ENCODE results near the gene STK17A.
"Not testable (repeated sequence)": the region's sequence is repeated elsewhere in the genome, so short reads cannot be mapped to it uniquely, and the experiment has no call there.

The STK17A gene

GRCh38 chr7:43586251-43586900 is 3.5 kb downstream of the STK17A start:
- Histone ChIP-seq H3K9ac (ENCODE audit: low read length) (no peak overlapping the region), H3K9me3 (ENCODE audit: control insufficient read depth, low read length) (no peaks in the 10 kb centered on the region), H3K4me1 (ENCODE audit: control insufficient read depth, insufficient read depth, low read length) (peaks cover 35% of the 10 kb centered on the region), H3K4me3 (ENCODE audit: low read length) (peak overlapping the region; percentile 89), H3K36me3 (ENCODE audit: control insufficient read depth, insufficient read depth, low read length, severe bottlenecking) (no peaks in the 10 kb centered on the region), H3K27me3 (replicated peaks; ENCODE audit: control insufficient read depth, insufficient read depth, low read length) (no peaks in the 10 kb centered on the region)
- DNase-seq (ENCODE audit: low read depth) = peak; percentile 40

DNA sequence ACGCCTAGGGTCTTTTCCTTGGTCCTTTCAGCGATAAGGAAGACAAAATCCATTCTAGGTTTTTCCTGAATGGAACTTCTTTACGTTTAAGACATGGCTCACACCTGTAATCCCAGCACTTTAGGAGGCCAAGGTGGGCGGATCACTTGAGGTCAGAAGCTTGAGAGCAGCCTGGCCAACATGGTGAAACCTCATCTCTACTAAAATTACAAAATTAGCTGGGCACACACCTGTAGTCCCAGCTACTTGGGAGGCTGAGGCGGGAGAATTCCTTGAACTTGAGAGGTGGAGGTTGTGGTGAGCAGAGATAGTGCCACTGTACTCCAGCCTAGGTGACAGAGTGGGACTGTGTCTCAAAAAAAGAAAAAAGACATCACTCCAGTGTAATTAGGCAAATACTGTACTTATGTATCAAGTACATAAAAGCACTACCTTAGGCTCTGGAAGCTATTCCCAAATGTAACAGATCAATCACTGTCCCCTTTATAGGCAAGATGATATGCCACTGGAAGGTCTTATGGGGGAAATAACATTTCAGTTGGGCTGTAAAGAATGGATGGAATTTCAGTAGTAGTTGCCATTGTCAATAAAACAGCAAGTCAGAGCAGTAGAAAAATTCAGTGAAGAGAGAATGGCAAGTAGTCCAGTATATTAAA is 5.7 kb downstream of the STK17A start:
- Histone ChIP-seq H3K4me1 (ENCODE audit: control insufficient read depth, insufficient read depth, low read length) (peaks cover 44% of the 10 kb centered on the region), H3K36me3 (ENCODE audit: control insufficient read depth, insufficient read depth, low read length, severe bottlenecking) (no peaks in the 10 kb centered on the region), H3K4me3 (ENCODE audit: low read length) (no peak overlapping the region), H3K27me3 (replicated peaks; ENCODE audit: control insufficient read depth, insufficient read depth, low read length) (no peaks in the 10 kb centered on the region), H3K9me3 (ENCODE audit: control insufficient read depth, low read length) (no peaks in the 10 kb centered on the region), H3K9ac (ENCODE audit: low read length) (no peak overlapping the region)
- DNase-seq (ENCODE audit: low read depth) = no peak

GRCh38 chr7:43589133-43589478 is 6.2 kb downstream of the STK17A start:
- no peaks in the 10 kb centered on the region for H3K27me3 ChIP-seq (replicated peaks; ENCODE audit: control insufficient read depth, insufficient read depth, low read length)
- peaks cover 44% of the 10 kb centered on the region for H3K4me1 ChIP-seq (ENCODE audit: control insufficient read depth, insufficient read depth, low read length)
- no peaks in the 10 kb centered on the region for H3K9me3 ChIP-seq (ENCODE audit: control insufficient read depth, low read length)
- no peak overlapping the region for H3K9ac ChIP-seq (ENCODE audit: low read length)
- H3K36me3 ChIP-seq (ENCODE audit: control insufficient read depth, insufficient read depth, low read length, severe bottlenecking) = no peaks in the 10 kb centered on the region
- no peak for DNase-seq (ENCODE audit: low read depth)
- no peak overlapping the region for H3K4me3 ChIP-seq (ENCODE audit: low read length)

GRCh38 chr7:43589728-43590127 is 6.8 kb downstream of the STK17A start:
- DNase-seq (ENCODE audit: low read depth) = no peak
- H3K36me3 ChIP-seq (ENCODE audit: control insufficient read depth, insufficient read depth, low read length, severe bottlenecking) = no peaks in the 10 kb centered on the region
- H3K4me3 ChIP-seq (ENCODE audit: low read length) = no peak overlapping the region
- peaks cover 41% of the 10 kb centered on the region for H3K4me1 ChIP-seq (ENCODE audit: control insufficient read depth, insufficient read depth, low read length)
- H3K9me3 ChIP-seq (ENCODE audit: control insufficient read depth, low read length) = no peaks in the 10 kb centered on the region
- H3K9ac ChIP-seq (ENCODE audit: low read length) = no peak overlapping the region
- H3K27me3 ChIP-seq (replicated peaks; ENCODE audit: control insufficient read depth, insufficient read depth, low read length) = no peaks in the 10 kb centered on the region

DNA sequence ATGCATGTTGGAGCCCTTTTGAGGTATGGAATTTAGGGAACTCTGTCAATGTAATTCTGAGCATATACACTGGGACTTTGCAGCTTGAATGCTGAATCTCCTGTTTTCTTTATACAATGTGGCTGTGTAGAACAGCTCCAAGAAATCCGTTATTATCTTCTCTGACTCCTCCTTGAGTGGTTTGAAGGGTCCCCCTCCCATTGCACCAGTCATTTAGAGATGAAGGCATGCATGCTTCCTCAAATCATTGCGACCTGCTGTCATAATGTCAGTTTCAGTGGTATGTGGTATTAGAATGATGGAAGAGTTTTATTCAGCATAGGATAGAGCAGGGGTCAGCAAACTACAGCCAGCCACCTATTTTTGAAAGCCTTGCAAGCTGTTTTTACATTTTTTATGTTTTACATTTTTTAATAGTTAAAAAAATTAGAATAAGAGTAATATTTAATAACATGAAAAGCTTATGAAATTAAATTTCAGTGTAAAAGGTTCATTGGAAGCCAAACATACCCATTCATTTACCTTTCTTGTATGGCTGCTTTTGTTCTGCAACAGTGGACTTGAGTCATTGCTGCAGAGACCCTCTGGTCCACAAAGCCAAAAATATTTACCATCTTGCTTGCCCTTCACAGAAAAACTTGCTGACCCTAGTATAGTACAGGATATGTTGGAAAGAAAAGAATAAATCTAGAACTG is 8.1 kb downstream of the STK17A start:
- H3K9me3 ChIP-seq (ENCODE audit: control insufficient read depth, low read length) = no peaks in the 10 kb centered on the region
- no peak for DNase-seq (ENCODE audit: low read depth)
- H3K9ac ChIP-seq (ENCODE audit: low read length) = no peak overlapping the region
- H3K4me1 ChIP-seq (ENCODE audit: control insufficient read depth, insufficient read depth, low read length) = peaks cover 31% of the 10 kb centered on the region
- no peak overlapping the region for H3K4me3 ChIP-seq (ENCODE audit: low read length)
- H3K27me3 ChIP-seq (replicated peaks; ENCODE audit: control insufficient read depth, insufficient read depth, low read length) = no peaks in the 10 kb centered on the region
- H3K36me3 ChIP-seq (ENCODE audit: control insufficient read depth, insufficient read depth, low read length, severe bottlenecking) = peaks cover 3% of the 10 kb centered on the region

DNA sequence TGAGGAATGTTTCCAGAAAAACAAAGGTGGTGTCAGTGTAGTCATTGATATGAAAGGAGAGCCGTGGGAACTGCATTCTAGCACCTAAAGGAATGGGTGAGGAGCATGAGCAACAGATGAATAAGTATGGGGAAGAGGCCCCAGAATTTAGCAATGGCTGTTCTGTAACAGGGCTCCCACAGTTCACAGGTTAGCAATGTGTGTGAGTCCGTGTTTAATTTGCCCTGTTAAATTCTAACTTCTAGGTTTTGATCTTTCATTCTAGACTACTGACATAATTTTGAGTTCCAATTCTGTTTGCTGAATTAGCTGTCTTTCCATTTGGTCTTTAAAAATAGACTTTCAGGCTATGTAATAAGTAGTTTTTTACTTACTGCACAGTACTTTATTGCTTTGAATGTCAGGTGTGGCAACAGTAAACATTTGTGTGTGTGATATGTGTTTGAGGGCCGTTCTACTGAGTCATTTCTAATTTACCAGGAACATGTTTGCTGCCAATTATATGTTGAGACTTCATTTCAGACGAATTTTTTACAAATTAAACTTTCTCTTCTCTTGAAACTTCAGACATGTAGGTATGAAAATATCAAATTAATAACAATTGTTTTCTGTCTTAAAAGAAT is 8.8 kb downstream of the STK17A start:
- no peaks in the 10 kb centered on the region for H3K27me3 ChIP-seq (replicated peaks; ENCODE audit: control insufficient read depth, insufficient read depth, low read length)
- peak; percentile 31 for DNase-seq (ENCODE audit: low read depth)

GRCh38 chr7:43592326-43592725 is 9.4 kb downstream of the STK17A start:
- Histone ChIP-seq H3K9me3 (ENCODE audit: control insufficient read depth, low read length) (no peaks in the 10 kb centered on the region), H3K4me3 (ENCODE audit: low read length) (no peak overlapping the region), H3K36me3 (ENCODE audit: control insufficient read depth, insufficient read depth, low read length, severe bottlenecking) (peaks cover 14% of the 10 kb centered on the region), H3K9ac (ENCODE audit: low read length) (no peak overlapping the region), H3K27me3 (replicated peaks; ENCODE audit: control insufficient read depth, insufficient read depth, low read length) (no peaks in the 10 kb centered on the region), H3K4me1 (ENCODE audit: control insufficient read depth, insufficient read depth, low read length) (peaks cover 21% of the 10 kb centered on the region)
- DNase-seq (ENCODE audit: low read depth) = no peak

More for the DNA sequence above, 8.8 kb downstream of the STK17A start:
- peaks cover 8% of the 10 kb centered on the region for H3K36me3 ChIP-seq (ENCODE audit: control insufficient read depth, insufficient read depth, low read length, severe bottlenecking)
- peaks cover 27% of the 10 kb centered on the region for H3K4me1 ChIP-seq (ENCODE audit: control insufficient read depth, insufficient read depth, low read length)
- no peak overlapping the region for H3K9ac ChIP-seq (ENCODE audit: low read length)
- no peak overlapping the region for H3K4me3 ChIP-seq (ENCODE audit: low read length)
- H3K9me3 ChIP-seq (ENCODE audit: control insufficient read depth, low read length) = no peaks in the 10 kb centered on the region

- H3K27me3 ChIP-seq (replicated peaks; ENCODE audit: control insufficient read depth, insufficient read depth, low read length) = no peaks in the 10 kb centered on the region
- no peak overlapping the region for H3K9ac ChIP-seq (ENCODE audit: low read length)
- H3K4me1 ChIP-seq (ENCODE audit: control insufficient read depth, insufficient read depth, low read length) = peaks cover 18% of the 10 kb centered on the region
- DNase-seq (ENCODE audit: low read depth) = no peak
- peaks cover 21% of the 10 kb centered on the region for H3K36me3 ChIP-seq (ENCODE audit: control insufficient read depth, insufficient read depth, low read length, severe bottlenecking)
- H3K4me3 ChIP-seq (ENCODE audit: low read length) = no peak overlapping the region
- no peaks in the 10 kb centered on the region for H3K9me3 ChIP-seq (ENCODE audit: control insufficient read depth, low read length)
Measured at GRCh38 chr7:43593010-43593409, 10.1 kb downstream of the STK17A start.

- H3K9ac ChIP-seq (ENCODE audit: low read length) = no peak overlapping the region
- peaks cover 31% of the 10 kb centered on the region for H3K36me3 ChIP-seq (ENCODE audit: control insufficient read depth, insufficient read depth, low read length, severe bottlenecking)
- no peak for DNase-seq (ENCODE audit: low read depth)
- no peaks in the 10 kb centered on the region for H3K9me3 ChIP-seq (ENCODE audit: control insufficient read depth, low read length)
- H3K4me3 ChIP-seq (ENCODE audit: low read length) = no peak overlapping the region
- no peaks in the 10 kb centered on the region for H3K27me3 ChIP-seq (replicated peaks; ENCODE audit: control insufficient read depth, insufficient read depth, low read length)
- H3K4me1 ChIP-seq (ENCODE audit: control insufficient read depth, insufficient read depth, low read length) = peaks cover 15% of the 10 kb centered on the region
Measured at GRCh38 chr7:43594020-43594419, 11.1 kb downstream of the STK17A start.

DNA sequence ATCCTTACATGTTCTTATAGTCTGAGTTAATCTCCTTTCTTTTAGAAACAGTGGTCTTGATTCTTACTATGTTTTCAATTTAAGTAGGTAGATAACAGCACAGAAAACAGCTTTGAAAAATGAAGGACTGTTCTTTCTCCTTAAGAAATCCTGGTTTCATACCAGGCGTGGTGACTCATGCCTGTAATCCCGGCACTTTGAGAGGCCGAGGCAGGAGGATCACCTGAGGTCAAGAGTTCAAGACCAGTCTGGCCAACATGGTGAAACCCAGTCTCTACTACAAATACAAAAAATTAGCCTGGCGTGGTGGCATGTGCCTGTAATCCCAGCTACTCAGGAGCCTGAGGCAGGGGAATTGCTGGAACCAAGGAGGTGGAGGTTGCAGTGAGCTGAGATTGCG is 13.5 kb downstream of the STK17A start:
- not testable (repeated sequence) for DNase-seq (ENCODE audit: low read depth); H3K27me3 ChIP-seq (replicated peaks; ENCODE audit: control insufficient read depth, insufficient read depth, low read length); H3K9me3 ChIP-seq (ENCODE audit: control insufficient read depth, low read length); H3K9ac ChIP-seq (ENCODE audit: low read length); H3K4me3 ChIP-seq (ENCODE audit: low read length)
- Histone ChIP-seq H3K4me1 (ENCODE audit: control insufficient read depth, insufficient read depth, low read length) (peaks cover 13% of the 10 kb centered on the region), H3K36me3 (ENCODE audit: control insufficient read depth, insufficient read depth, low read length, severe bottlenecking) (peaks cover 50% of the 10 kb centered on the region)

DNA sequence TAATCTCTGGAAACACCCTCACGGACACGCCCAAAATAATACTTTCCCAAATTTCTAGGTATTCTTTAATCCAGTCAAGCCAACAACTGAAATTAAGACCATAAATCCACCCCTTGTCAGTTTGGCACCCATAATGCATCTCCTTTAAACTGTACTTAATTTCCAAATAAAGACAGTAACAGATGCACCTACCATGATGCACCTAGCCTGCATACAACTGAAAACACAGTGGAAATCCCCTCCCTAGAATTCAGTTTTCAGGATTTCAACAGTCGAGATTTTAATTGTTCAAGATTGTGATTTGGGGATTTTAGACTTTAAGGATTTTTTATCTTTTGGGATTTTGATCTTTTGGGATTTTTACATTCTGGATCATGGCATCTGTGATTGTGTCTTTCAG is 17.1 kb downstream of the STK17A start:
- peaks cover 11% of the 10 kb centered on the region for H3K4me1 ChIP-seq (ENCODE audit: control insufficient read depth, insufficient read depth, low read length)
- H3K27me3 ChIP-seq (replicated peaks; ENCODE audit: control insufficient read depth, insufficient read depth, low read length) = no peaks in the 10 kb centered on the region
- no peak for DNase-seq (ENCODE audit: low read depth)
- no peaks in the 10 kb centered on the region for H3K9me3 ChIP-seq (ENCODE audit: control insufficient read depth, low read length)
- H3K36me3 ChIP-seq (ENCODE audit: control insufficient read depth, insufficient read depth, low read length, severe bottlenecking) = peaks cover 56% of the 10 kb centered on the region
- no peak overlapping the region for H3K4me3 ChIP-seq (ENCODE audit: low read length)
- no peak overlapping the region for H3K9ac ChIP-seq (ENCODE audit: low read length)
